Ramos (cell line): ENCODE results near the gene SLC12A7.

Experiments used
- in situ Hi-C: fragments of 300-500 bp; cut with MboI; formaldehyde crosslinking; loops from one replicate; pipeline ENCODE4 v1.14.3; 2022; ENCODE audit warnings: low sequenced_read_pairs; ENCODE audit not compliant: unreplicated experiment

The SLC12A7 gene

DNA sequence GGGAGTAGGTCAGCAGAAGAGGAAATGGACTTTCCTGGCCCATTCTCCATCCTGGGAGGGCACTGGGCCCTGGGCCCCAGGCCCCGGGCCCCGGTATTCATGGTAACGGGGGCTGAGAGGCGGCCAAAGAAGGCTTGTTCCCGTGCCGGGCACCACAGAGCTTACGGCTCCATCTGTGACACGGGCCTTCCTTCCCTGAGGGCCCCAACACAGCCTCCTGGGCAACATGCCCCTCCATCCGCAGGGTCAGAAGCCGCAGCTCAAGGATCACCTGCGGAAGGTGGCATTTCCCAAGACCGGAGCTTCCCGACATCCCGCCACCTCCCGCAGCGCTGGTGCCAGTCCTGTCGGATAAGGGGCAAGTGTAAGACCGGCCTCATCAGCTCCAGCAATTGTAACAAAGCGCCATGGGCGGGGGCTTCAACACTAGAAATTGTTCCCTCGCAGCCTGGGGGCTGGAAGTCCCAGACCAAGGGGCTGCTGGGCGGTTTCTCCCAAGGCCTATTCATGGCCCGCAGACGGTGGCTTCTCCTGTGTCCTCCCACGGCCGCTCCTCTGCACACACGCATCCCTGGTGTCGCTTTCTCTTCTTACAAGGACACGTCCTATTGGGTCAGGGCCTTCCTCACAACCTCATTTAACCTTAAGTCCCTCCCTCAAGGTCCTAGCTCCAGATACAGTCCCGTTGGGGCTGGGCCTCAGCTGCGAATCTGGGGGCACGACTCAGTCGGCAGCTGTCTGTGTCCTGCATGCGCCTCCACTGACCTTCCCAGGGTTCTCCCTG, 31.2 kb upstream of the SLC12A7 start:
- in situ Hi-C loops: no loop called here

DNA sequence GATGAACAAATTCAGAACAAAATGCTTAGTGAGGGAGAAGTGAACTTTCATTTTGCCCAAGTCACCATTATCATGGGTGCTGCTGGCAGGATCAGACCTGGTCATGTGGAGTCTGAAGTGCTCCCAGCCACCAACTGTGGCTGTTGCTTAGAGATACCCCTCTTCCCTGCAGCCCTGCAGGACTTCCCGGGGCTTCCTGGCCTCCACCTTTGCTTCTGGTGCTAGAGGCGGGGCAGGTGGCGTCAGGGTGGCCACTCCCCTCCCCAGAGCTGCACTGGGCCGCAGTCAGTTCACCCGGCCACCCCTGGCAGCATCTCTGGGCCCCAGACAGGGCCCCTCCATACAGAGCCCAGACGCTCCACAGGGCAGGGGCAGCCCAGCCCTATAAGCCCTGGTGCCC, 30.0 kb upstream of the SLC12A7 start:
- in situ Hi-C loops: no loop called here

- in situ Hi-C loops: no loop called here
Measured at GRCh38 chr5:1140818-1141189, 28.9 kb upstream of the SLC12A7 start.

GRCh38 chr5:1140171-1140817, 28.4 kb upstream of the SLC12A7 start:
- in situ Hi-C loops: no loop called here

DNA sequence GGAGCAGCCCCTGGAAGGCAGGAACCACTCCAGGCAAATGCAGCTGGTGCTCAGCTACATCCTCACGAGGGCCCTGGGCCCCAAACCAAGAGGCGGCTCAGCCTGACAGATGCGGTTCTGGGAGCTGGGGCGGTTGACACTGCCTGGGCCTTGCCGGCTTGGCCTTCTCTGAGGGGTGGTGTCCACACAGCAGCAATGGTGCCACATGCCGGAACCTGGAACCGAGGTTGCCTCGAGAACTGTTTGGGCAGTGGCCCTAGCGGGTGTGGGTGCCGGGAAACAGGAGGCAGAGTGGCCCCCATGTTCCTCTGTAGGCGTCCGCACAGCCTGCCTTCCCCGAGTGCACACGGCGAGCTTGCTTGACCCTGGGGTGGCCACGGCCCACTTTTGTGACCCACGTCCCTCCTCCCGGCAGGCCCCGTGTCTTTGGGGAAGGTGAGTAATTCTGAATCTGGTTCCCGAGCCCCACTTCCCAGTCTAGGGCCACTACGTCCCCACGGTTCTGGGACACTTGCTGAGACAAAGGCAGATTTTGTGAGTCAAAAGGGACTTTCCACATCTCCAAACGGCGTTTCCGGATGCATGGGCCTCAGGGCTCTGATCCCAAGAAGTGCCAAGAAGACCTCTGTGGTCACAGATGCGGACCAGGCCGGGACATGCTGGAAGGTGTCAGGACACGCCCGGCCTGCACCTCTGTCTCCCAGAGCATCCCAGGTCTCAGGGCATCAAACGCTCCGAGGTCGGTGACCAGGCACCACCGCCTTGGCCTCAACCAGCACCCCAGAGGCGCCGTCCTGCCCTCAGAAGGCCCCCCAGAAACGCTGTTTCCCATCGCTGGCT, 27.7 kb upstream of the SLC12A7 start:
- in situ Hi-C loops: no loop called here

DNA sequence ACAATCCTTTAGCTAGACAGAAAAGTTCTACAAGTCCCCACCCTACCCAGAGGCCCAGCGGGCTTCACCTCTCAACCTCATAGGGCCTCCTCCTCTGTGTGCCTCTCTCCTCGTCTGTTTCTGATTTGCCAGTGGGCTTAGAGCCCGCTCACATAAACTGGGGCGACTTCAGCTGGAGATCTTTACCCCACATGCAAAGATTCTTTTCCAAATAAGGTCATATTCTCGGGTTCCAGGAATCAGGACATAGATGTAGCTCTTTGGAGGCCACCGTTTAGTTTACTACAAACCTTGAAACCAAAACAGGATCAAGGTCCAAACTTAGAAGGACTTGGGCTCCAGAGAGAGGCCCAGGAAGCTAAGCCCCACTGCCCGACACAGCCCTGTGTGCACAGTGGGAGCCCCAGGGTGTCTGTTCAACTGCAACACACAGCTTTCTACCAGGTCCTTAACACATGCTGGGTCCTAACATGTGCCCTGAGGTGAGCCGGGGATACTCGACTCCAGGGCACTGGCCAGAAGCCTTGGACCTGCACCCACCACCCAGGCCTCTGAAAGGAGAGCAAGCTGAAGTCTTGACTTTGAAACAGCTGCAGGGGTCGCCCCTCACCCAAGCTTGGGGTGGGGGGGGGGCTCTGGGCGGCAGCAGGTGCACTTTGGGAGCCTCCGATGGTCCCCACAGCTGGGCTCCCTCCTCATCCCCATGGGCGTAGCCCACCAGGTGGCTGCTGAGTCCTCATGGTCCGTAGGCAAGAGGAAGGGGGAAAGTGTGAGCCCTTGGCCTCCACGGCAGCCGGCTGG, 26.8 kb upstream of the SLC12A7 start:
- in situ Hi-C loops: no loop called here

DNA sequence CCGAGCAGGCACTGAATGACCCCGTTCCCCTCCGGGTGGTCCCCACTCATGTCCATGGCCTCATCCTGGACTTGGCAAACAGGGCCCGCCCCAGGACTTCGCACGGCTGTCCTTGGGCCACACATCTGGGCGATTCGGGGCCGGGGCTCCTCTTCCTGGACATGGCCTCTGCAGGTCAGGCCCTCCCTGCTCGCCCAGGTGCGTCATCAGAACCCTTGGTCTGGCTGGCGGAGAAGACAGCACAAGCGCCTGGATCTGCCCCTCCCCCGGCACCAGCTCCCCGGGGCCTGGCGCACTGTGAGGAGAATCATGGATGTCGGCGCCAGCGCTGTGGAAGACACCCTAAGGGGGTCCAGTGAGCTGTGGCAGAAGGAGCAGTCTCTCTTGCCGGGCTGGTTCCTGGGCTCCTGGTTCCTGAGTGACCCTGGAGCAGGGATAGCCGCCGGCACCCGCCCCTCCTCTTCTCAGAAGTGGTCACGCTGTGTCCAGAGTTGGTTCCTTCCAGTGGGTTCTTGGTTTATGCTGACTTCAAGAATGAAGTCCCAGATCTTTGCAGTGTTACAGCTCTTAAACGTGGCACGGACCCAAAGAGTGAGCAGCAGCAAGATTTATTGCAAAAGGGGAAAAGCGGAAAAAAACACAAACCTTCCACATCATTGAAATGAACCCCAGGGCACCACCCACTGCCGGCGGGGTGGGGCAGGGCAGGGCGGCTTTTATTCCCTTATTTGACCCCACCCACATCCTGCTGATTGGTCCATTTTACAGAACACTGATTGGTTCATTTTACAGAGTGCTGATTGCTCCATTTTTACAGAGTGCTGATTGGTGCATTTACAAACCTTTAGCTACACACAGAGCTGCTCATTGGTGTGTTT, 25.9 kb upstream of the SLC12A7 start:
- in situ Hi-C loops: no loop called here

GRCh38 chr5:1136814-1137213, 25.0 kb upstream of the SLC12A7 start:
- in situ Hi-C loops: no loop called here

DNA sequence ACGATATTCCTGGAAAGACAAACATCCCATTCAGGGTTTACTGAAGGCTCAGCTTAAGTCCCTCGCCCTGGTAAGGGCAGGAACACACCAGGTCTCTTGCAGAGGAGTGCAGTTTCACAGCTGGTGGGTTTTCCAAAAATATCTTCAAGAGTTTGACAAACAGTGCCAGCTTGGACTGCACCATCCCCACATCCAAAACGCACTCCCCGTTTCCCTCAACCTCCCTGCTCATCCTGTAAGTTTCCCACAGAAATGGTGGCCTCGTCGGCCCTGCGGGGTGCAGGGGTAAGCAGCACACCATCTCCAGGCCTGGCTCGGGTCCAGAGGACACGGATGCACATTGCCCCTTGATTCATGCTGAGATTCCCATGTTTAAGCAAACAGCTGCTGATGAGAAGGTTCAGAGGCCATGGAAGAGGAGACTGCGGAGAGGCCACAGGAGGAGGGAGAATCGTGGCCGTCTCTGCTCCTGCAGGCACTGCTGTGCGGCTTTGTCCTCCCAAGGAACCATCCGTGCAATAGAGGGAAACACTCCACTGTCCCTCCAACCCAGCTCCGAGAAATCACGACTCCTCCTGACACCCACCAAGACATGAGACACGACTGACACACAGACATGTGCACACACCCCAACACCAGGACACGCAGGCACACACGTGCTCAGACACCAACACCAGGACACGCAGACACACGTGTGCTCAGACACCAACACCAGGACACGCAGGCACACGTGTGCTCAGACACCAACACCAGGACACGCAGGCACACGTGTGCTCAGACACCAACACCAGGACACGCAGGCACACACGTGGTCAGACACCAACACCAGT, 24.0 kb upstream of the SLC12A7 start:
- in situ Hi-C loops: no loop called here

GRCh38 chr5:1134478-1134877, 22.6 kb upstream of the SLC12A7 start:
- in situ Hi-C loops: no loop called here

DNA sequence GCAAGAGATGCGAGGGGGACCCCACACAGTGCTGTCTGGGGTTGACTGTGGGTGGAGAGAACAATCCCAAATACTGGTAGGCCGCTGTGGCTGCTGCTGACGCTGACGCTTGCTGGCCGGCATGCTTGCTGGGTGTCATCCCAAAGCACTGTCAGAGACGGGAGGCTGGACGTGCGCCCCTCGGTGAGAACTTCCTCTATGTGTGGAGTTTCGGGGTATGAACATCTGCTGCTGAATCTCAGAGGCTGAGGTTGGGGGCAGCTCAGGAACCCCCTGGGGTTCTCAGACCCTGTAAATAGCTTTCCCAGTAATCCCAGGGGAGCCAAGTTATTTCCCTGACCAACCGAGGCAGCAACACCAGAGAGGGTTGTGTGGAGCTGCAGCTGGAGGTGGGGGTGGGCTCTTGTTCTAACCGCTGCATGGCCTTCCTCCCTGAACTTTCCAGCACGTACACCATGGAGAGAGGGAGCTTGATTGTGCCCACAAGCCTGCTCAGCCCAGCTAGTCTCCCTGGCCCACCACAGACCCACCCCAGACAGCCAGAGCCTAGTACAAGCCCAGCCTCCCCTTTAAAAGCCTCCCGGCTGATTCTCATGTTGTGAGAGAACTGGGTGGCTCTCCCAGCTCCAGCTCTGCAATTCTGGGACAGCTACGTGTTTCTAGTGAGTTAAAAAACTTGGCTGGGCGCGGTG, 21.8 kb upstream of the SLC12A7 start:
- in situ Hi-C loops: no loop called here

GRCh38 chr5:1133108-1133507, 21.2 kb upstream of the SLC12A7 start:
- in situ Hi-C loops: no loop called here

- in situ Hi-C loops: no loop called here
Measured at GRCh38 chr5:1132570-1132969, 20.7 kb upstream of the SLC12A7 start.

DNA sequence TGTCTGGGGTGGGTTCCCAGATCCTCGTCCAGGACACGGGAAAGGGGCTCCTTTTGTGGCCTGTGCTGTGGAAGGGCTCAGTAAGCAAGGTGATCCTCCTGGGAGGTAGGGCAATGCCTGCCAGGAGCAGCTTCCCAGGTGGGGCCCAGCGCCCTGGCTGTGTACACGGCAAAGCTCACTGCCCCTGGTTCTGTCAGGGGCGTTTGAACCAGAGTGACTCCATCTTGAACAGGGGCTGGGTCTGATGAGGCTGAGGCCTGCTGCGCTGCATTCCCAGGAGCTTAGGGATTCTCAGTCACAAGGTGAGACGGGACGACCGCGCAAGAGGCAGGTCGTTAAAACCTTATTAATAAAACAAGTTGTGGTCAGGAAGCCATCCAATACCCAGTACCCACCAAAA, 19.9 kb upstream of the SLC12A7 start:
- in situ Hi-C loops: no loop called here

GRCh38 chr5:1131191-1131621, 19.3 kb upstream of the SLC12A7 start:
- in situ Hi-C loops: no loop called here

DNA sequence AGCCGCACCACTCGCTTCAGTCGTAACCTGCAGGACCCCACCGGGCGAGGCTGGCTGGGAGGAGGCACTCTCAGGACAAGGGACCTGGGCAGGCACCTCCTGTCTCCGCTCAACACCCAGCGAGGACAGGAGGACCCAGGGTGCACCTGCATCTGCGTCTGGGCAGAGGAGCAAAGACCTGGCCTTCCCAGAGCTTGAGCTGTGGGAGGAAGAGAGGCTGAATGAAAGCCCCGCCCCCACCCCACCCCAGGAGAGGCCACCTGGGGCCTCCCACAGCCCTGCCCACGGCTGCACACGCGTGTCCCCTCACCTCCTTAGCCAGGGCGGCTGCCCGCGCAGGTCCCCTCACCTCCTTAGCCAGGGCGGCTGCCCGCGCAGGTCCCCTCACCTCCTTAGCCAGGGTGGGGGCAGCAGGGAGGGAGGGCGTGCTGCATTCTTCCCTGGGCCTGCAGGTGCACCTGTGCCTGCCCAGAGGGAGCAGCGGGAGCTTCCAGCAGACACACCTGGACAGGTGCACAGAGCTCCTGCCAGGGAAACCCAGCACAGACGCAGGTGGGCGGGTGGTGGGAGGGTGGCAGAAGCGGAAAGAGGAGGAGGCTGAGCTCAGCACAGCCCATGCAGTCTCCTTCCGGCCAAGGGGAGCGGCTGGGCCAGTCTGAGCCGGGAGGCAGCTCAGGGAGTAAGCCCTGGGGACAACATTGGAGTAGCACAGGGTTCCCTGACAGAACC, 18.5 kb upstream of the SLC12A7 start:
- in situ Hi-C loops: no loop called here

GRCh38 chr5:1129711-1130055, 17.8 kb upstream of the SLC12A7 start:
- in situ Hi-C loops: no loop called here
